Psoas muscle (tissue), 8 donors: ENCODE results near the gene COLEC12. TPM values are rescaled to one million over a fixed set of nuclear protein-coding genes. Genes with fewer than 3 reads are reported as not detected.
A peak's percentile ranks its signal among the peaks of the same experiment; 100 is the strongest.

Experiments used
- ATAC-seq, 4 donors: fragments of 200-7000 bp; cut with Tn5 transposase; one replicate each; pipeline ENCODE4 v1.9.1; 2020; ENCODE audit warnings: moderate library complexity in 3 of 4, mild to moderate bottlenecking in 2 of 4
- DNase-seq, 2 donors: peaks; one replicate each; pipeline ENCODE4 v3.0.0-alpha.2; 2020
- H3K27ac ChIP-seq: fragments of 200-600 bp; one replicate; pipeline ENCODE4 v1.8.0; 2022
- H3K27me3 ChIP-seq, 3 donors: fragments of 200-600 bp in 1 of 3; one replicate each; pipeline versions ENCODE4 v1.6.1 to v1.8.0; 2013 to 2022; ENCODE audit warnings: low read length in 2 of 3, mild to moderate bottlenecking in 2 of 3, moderate library complexity in 1 of 3; ENCODE audit not compliant: insufficient read depth in 3 of 3
- H3K36me3 ChIP-seq, 2 donors: fragments of 200-600 bp in 1 of 2; one replicate each; pipeline versions ENCODE4 v1.6.1 to v1.8.0; 2013 to 2022; ENCODE audit warnings: low read depth in 1 of 2, mild to moderate bottlenecking in 1 of 2, moderate library complexity in 1 of 2; ENCODE audit not compliant: insufficient read depth in 1 of 2
- H3K4me1 ChIP-seq: fragments of 200-600 bp; one replicate; pipeline ENCODE4 v1.8.0; 2022
- H3K4me3 ChIP-seq: fragments of 200-600 bp; one replicate; pipeline ENCODE4 v1.8.0; 2022; ENCODE audit warnings: mild to moderate bottlenecking
- H3K9me3 ChIP-seq: fragments of 200-600 bp; one replicate; pipeline ENCODE4 v1.8.0; 2022
- CTCF ChIP-seq: fragments of 200-600 bp; IDR thresholded peaks from one replicate; pipeline ENCODE4 v1.8.0; 2022; ENCODE audit warnings: antibody characterized with exemption
- WGBS, 3 donors: extraction: QIAGEN DNeasy Blood & Tissue Kit; methylation state at CpG; one replicate each; pipeline versions ENCODE4 v1.1.6 to v1.1.7; 2013; 5-methylcytosine and 5-hydroxymethylcytosine counted together
- intact Hi-C, 2 donors: fragments of 100-400 bp; cut with DNase I; formaldehyde crosslinking; loops; one replicate each; pipeline versions ENCODE4 v1.11.0 to v1.14.2; 2022
- polyA plus RNA-seq, 3 donors: library from polyadenylated mRNA; stranded (reverse); fragments of 200-250 nt; gene quantifications; one replicate each; pipeline ENCODE4 v1.2.3, GENCODE V29; 2013
- total RNA-seq, 4 donors: library from RNA; stranded (reverse); fragmentation: NEBNext Ultra II Directional in 2 of 4; extraction: Animal tissue kit (Norgen Biotek cat#: 25700) in 2 of 4; gene quantifications; one replicate each; pipeline versions ENCODE4 v1.2.1 to v1.2.4, GENCODE V29; 2021 to 2023
- donor health status: healthy with polysubstance abuse.
- donor health status: DM: no; HTN: no; CAD: no; lungs with moderate emphysema.
- donor health status: Bipolar disorder and iron deficiency.
- donor health status: healthy.
- donor health status: DM: yes; HTN: yes; CAD: no.
- donor health status: DM: no; HTN: no; CAD: no.
- donor health status: DM: no; HTN: no; CAD: no.
- donor health status: DM: yes; HTN: yes; CAD: no.

COLEC12 gene
- total and polyA plus RNA-seq, 7 donors, result 0.80 to 6.4 (median 3.4) TPM

GRCh38 chr18:379681-380330 lies 120.7 kb downstream of the COLEC12 start:
- Histone ChIP-seq H3K36me3 (no peaks in the 10 kb centered on the region), H3K4me1 (no peaks in the 10 kb centered on the region), H3K27me3 (no peaks in the 10 kb centered on the region), H3K27ac (no peak overlapping the region), H3K4me3 (no peak overlapping the region), H3K9me3 (no peaks in the 10 kb centered on the region)
- 79 to 91% (median 87%) methylated on average over 10 of the region's 10 CpGs for WGBS, 3 donors
- peak in 1 of 4 donors; percentile 35 for ATAC-seq
- no peak for TF ChIP-seq CTCF
- intact Hi-C loops, result no loop called here
- DNase-seq, result no peak

DNA sequence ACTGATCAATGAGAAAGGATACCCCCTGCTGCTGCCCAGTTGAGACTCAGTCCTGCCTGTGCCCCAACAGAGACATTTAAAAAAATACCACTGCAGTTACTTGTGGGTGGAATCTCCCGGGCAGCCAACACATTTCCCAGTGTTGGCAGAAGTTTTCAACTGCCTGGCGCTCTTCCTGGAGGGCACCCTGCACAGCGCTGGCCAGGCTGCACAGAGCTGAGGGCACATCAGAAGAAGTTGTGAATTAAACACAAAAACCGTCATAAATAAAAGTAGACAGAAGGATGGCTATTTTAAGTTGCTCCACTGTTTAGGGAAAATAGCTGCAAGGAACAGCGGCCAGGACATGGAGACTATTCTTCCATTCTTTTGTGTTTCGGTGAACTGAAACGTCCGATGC lies 122.4 kb downstream of the COLEC12 start:
- H3K36me3 ChIP-seq, result no peaks in the 10 kb centered on the region
- no peaks in the 10 kb centered on the region for H3K27me3 ChIP-seq
- DNase-seq, result no peak
- no peaks in the 10 kb centered on the region for H3K4me1 ChIP-seq
- 32 to 40% (median 35%) methylated on average over 8 of the region's 8 CpGs for WGBS, 3 donors
- H3K9me3 ChIP-seq, result no peaks in the 10 kb centered on the region
- H3K27ac ChIP-seq, result no peak overlapping the region
- H3K4me3 ChIP-seq, result no peak overlapping the region
- TF ChIP-seq CTCF, result no peak
- intact Hi-C loops, result no loop called here
- ATAC-seq, result no peak

DNA sequence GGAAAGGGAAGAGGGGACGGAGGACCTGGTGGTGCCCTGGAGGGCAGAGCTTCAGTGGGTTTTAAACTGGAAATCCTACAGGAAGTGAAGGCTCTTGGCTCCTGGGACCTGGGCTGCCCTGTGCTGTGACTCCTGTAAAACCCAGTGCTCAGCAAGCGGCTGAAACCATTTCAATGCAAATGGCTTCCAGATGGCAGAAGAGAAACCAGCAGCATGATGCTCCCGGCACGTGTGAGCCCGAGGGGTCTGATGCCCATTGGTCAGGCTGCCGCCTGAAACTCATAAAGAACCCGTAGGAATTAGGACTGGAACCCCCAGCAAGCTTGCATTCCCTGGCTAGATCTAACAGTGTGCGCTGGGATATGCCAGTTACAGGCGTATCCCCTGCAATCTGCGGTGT lies 123.4 kb downstream of the COLEC12 start:
- intact Hi-C loops, result no loop called here
- H3K27ac ChIP-seq, result no peak overlapping the region
- no peak for DNase-seq
- H3K9me3 ChIP-seq, result no peaks in the 10 kb centered on the region
- no peak for TF ChIP-seq CTCF
- no peak overlapping the region for H3K4me3 ChIP-seq
- no peaks in the 10 kb centered on the region for H3K4me1 ChIP-seq
- H3K27me3 ChIP-seq, result no peaks in the 10 kb centered on the region
- no peak for ATAC-seq
- 41 to 70% (median 44%) methylated on average over 10 of the region's 10 CpGs for WGBS, 3 donors
- H3K36me3 ChIP-seq, result no peaks in the 10 kb centered on the region

DNA sequence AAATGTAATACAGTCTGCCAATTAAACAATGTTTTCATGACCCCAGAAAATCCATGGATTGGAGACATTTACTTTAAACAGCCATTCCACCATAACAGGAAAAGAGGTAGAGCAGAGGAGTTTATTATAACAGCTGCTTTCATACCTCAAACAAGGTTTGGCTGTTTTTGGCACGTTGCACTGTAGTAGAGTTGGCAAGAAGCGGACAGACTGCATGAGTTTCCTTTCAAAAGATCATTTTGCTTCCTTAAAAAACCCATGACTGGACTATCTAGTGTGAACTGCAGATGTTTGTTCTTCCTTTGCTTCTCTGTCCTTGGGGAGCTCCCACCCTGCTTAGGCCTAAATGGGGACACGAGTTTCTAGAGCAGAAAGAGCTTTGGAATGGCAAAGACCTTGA lies 124.2 kb downstream of the COLEC12 start:
- Histone ChIP-seq H3K27ac (no peak overlapping the region), H3K36me3 (no peaks in the 10 kb centered on the region), H3K4me3 (no peak overlapping the region), H3K9me3 (no peaks in the 10 kb centered on the region), H3K4me1 (no peaks in the 10 kb centered on the region), H3K27me3 (no peaks in the 10 kb centered on the region)
- TF ChIP-seq CTCF, result no peak
- 20 to 28% (median 20%) methylated on average over 3 of the region's 3 CpGs for WGBS, 3 donors
- ATAC-seq (peak in 3 of 4 donors; percentile 21 to 49 (median 43)), DNase-seq (no peak)
- intact Hi-C loops, result no loop called here

GRCh38 chr18:374721-375168 lies 125.8 kb downstream of the COLEC12 start:
- no peak overlapping the region for H3K27ac ChIP-seq
- WGBS, 3 donors, result 21 to 38% (median 33%) methylated on average over 4 of the region's 4 CpGs
- no peak for TF ChIP-seq CTCF
- no peaks in the 10 kb centered on the region for H3K27me3 ChIP-seq
- ATAC-seq, result peak in 3 of 4 donors; percentile 54 to 75 (median 58)
- no peaks in the 10 kb centered on the region for H3K36me3 ChIP-seq
- H3K4me3 ChIP-seq, result no peak overlapping the region
- H3K9me3 ChIP-seq, result no peaks in the 10 kb centered on the region
- intact Hi-C loops, result no loop called here
- peak in 1 of 2 donors; percentile 52 for DNase-seq
- H3K4me1 ChIP-seq, result no peaks in the 10 kb centered on the region
